Subcutaneous abdominal adipose tissue (tissue), 5 donors: ENCODE results near the gene NCKAP5.

Source experiments
- H3K27ac ChIP-seq: one replicate; pipeline ENCODE4 v1.7.0; 2013; ENCODE audit warnings: low read depth, mild to moderate bottlenecking, inconsistent platforms, low read length, moderate library complexity
- H3K27me3 ChIP-seq, 5 donors: one replicate each; pipeline ENCODE4 v1.7.0; 2013; ENCODE audit warnings: low read length in 5 of 5, inconsistent platforms in 1 of 5; ENCODE audit not compliant: control insufficient read depth in 5 of 5, insufficient read depth in 4 of 5
- H3K36me3 ChIP-seq, 5 donors: one replicate each; pipeline ENCODE4 v1.7.0; 2013; ENCODE audit warnings: low read length in 5 of 5; ENCODE audit not compliant: control insufficient read depth in 5 of 5, insufficient read depth in 5 of 5
- H3K4me1 ChIP-seq, 5 donors: one replicate each; pipeline ENCODE4 v1.7.0; 2013; ENCODE audit warnings: low read length in 5 of 5, mild to moderate bottlenecking in 3 of 5, moderate library complexity in 1 of 5; ENCODE audit not compliant: control insufficient read depth in 5 of 5, insufficient read depth in 5 of 5
- H3K4me3 ChIP-seq, 5 donors: one replicate each; pipeline ENCODE4 v1.7.0; 2013; ENCODE audit warnings: low read length in 5 of 5, low read depth in 1 of 5
- H3K9ac ChIP-seq, 5 donors: one replicate each; pipeline ENCODE4 v1.7.0; 2013; ENCODE audit warnings: low read length in 5 of 5, mild to moderate bottlenecking in 4 of 5, moderate library complexity in 3 of 5
- H3K9me3 ChIP-seq, 5 donors: one replicate each; pipeline ENCODE4 v1.7.0; 2013; ENCODE audit warnings: low read length in 5 of 5; ENCODE audit not compliant: control insufficient read depth in 5 of 5
- donor health status: healthy.
- donor health status: healthy.
- donor health status: healthy.
- donor health status: healthy.
- donor health status: healthy.

Gene NCKAP5

DNA sequence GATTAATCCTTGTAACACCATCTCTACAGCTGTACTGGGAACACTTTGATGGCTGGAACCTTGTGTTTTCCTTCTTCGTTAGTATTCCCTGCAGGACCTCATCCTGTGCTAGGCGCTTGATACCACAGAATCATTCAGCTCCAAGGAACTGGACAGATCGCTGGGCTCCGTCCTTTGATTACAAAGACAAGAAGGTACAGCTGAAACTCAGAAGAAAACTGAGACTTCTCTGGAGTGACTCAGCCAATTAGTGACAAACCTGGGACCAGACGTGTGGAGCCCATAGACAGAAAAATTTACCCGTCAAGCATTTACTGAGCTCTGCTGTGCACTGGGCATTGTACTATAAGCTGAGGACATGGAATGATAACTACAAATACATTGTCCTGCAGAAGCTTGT, 67.3 kb downstream of the NCKAP5 start:
- Histone ChIP-seq H3K36me3 (no peaks in the 10 kb centered on the region), H3K9ac (no peak overlapping the region), H3K27me3 (no peaks in the 10 kb centered on the region), H3K27ac (no peak overlapping the region), H3K4me1 (peaks cover 0 to 6% (median 6%) of the 10 kb centered on the region in 5 donors), H3K9me3 (no peaks in the 10 kb centered on the region), H3K4me3 (no peak overlapping the region)

GRCh38 chr2:133498662-133499585, 69.3 kb downstream of the NCKAP5 start:
- Histone ChIP-seq H3K36me3 (no peaks in the 10 kb centered on the region), H3K4me3 (no peak overlapping the region), H3K4me1 (peaks cover 0 to 7% (median 6%) of the 10 kb centered on the region in 5 donors), H3K9ac (no peak overlapping the region), H3K27ac (no peak overlapping the region), H3K27me3 (no peaks in the 10 kb centered on the region), H3K9me3 (no peaks in the 10 kb centered on the region)

DNA sequence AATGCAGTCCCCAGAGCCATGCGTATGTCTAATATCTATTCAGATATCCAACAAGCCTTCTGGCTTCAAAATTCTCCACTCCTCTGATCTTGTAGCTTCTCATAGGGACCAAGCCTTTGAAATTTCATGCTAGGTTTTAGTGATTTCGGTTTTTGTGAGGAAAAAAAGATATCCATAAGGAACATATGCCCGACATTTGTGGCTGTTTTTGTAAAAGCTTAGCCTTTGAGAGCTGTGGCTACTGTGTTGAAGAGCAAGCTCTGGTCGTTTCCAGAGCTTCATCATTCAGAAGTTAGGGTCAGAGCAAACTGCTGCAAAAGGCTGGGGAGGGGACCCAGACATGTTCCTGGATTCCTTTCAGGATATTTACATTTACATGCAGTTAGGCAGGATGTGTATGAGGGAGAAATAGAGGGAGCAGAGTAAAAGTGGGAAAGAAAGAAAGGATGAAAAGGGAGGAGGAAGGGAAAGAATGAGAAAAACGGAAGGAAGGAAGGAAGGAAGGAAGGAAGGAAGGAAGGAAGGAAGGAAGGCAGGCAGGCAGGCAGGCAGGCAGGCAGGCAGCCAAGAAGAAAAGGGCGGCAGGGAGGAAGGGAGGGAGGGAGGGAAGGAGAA, 70.2 kb downstream of the NCKAP5 start:
- H3K9me3 ChIP-seq, result no peaks in the 10 kb centered on the region
- H3K9ac ChIP-seq, result no peak overlapping the region
- no peak overlapping the region for H3K4me3 ChIP-seq
- H3K27ac ChIP-seq, result no peak overlapping the region
- peaks cover 0 to 7% (median 6%) of the 10 kb centered on the region in 5 donors for H3K4me1 ChIP-seq
- no peaks in the 10 kb centered on the region for H3K36me3 ChIP-seq
- H3K27me3 ChIP-seq, result no peaks in the 10 kb centered on the region

- Histone ChIP-seq H3K4me1 (peaks cover 0 to 7% (median 6%) of the 10 kb centered on the region in 5 donors), H3K9me3 (no peaks in the 10 kb centered on the region), H3K4me3 (no peak overlapping the region), H3K27me3 (no peaks in the 10 kb centered on the region), H3K9ac (no peak overlapping the region), H3K27ac (no peak overlapping the region), H3K36me3 (no peaks in the 10 kb centered on the region)
These were observed 70.9 kb downstream of the NCKAP5 start for GRCh38 chr2:133497270-133497893.

GRCh38 chr2:133496501-133497269, 71.6 kb downstream of the NCKAP5 start:
- H3K4me1 ChIP-seq, result peaks cover 0 to 7% (median 6%) of the 10 kb centered on the region in 5 donors
- H3K4me3 ChIP-seq, result no peak overlapping the region
- no peaks in the 10 kb centered on the region for H3K27me3 ChIP-seq
- H3K9me3 ChIP-seq, result no peaks in the 10 kb centered on the region
- no peak overlapping the region for H3K27ac ChIP-seq
- no peak overlapping the region for H3K9ac ChIP-seq
- H3K36me3 ChIP-seq, result no peaks in the 10 kb centered on the region

DNA sequence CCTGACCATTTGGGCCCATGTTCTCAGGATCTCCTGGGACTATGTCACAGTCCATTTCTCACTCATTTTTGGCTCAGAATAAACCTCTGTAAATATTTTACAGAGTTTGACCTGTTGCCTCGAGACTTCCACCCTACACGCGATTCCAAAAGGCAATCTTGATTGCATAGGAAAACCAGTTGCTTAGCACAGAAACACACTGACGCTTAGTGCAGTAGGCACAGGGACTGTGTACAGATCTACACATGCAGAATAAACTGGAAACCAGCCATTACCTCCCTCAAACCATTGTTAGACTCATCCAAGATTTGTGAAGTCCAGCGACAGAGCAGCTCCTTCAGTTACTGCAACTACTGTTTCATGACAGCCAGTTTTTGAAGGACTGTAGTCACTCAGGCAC, 73.0 kb downstream of the NCKAP5 start:
- no peaks in the 10 kb centered on the region for H3K9me3 ChIP-seq
- peaks cover 0 to 8% (median 6%) of the 10 kb centered on the region in 5 donors for H3K4me1 ChIP-seq
- H3K36me3 ChIP-seq, result no peaks in the 10 kb centered on the region
- no peak overlapping the region for H3K9ac ChIP-seq
- no peaks in the 10 kb centered on the region for H3K27me3 ChIP-seq
- no peak overlapping the region for H3K27ac ChIP-seq
- H3K4me3 ChIP-seq, result peak overlapping the region in 1 of 5 donors; percentile 23

DNA sequence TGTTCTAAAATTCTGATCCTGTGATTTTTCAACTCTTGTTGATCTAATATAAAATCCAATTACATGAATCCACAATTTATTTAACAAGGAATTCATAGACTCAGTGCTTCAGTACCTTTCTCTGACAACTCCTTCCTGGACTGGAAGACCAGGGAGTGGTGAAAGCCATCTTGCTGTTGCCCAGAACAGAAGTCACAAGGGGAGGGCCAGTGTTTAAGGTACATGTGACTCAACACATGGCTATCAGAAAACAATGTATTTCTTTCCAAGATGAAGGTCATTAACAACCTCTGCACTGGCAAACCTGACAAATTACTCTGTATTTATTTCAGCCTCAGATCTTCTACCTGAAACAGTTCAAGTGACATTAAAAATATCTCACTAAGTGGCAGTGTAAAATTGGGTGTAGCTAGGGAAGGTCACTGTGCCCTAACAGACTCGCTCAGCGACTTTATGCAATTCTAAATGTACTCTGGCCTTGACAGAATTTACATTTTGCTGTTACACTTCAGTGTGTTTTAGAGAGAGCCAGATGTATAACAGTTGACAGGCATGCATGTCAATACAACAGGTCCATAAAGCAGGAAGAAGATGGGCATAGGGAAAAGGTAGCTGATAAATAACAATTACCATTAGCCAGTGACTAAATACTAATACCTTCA, 75.4 kb downstream of the NCKAP5 start:
- Histone ChIP-seq H3K9me3 (no peaks in the 10 kb centered on the region), H3K36me3 (no peaks in the 10 kb centered on the region), H3K27ac (no peak overlapping the region), H3K9ac (no peak overlapping the region), H3K4me3 (no peak overlapping the region), H3K27me3 (no peaks in the 10 kb centered on the region), H3K4me1 (peaks cover 0 to 12% (median 9%) of the 10 kb centered on the region in 5 donors)

- no peaks in the 10 kb centered on the region for H3K36me3 ChIP-seq
- H3K4me3 ChIP-seq, result no peak overlapping the region
- peaks cover 0 to 10% (median 8%) of the 10 kb centered on the region in 5 donors for H3K4me1 ChIP-seq
- no peaks in the 10 kb centered on the region for H3K27me3 ChIP-seq
- H3K9me3 ChIP-seq, result no peaks in the 10 kb centered on the region
- no peak overlapping the region for H3K27ac ChIP-seq
- H3K9ac ChIP-seq, result no peak overlapping the region
These were observed 77.8 kb downstream of the NCKAP5 start for GRCh38 chr2:133490411-133490980.
